Activated T-helper 9 cell treated with anti-CD3 and anti-CD28 coated beads, Interleukin-2, amount 50 U/mL, for 16 hours (primary cell): ENCODE data around the gene CRISPLD2.

Source experiments
- DNase-seq: peaks from one replicate; pipeline ENCODE4 v3.0.0-alpha.2; 2020; ENCODE audit warnings: low read depth

Gene CRISPLD2

GRCh38 chr16:84957792-84958191 lies 138.0 kb downstream of the CRISPLD2 start:
- DNase-seq = no peak
